Mucosa of descending colon (tissue), 3 donors: ENCODE data around the gene ELMO3. TPM values are rescaled to one million over a fixed set of nuclear protein-coding genes. Genes with fewer than 3 reads are reported as not detected.

Experiments used
- ATAC-seq: fragments of 200-7000 bp; cut with Tn5 transposase; one replicate; pipeline ENCODE4 v1.9.1; 2020; ENCODE audit warnings: mild to moderate bottlenecking, moderate library complexity
- DNase-seq, 3 donors: peaks; one replicate each; pipeline ENCODE4 v3.0.0-alpha.2; 2020
- H3K36me3 ChIP-seq: fragments of 200-600 bp; one replicate; pipeline ENCODE4 v1.8.0; 2021; ENCODE audit warnings: low read depth, mild to moderate bottlenecking
- H3K4me1 ChIP-seq: fragments of 200-600 bp; one replicate; pipeline ENCODE4 v1.8.0; 2021; ENCODE audit warnings: low read depth, mild to moderate bottlenecking
- H3K4me3 ChIP-seq: fragments of 200-600 bp; one replicate; pipeline ENCODE4 v1.8.0; 2021; ENCODE audit warnings: mild to moderate bottlenecking
- H3K9me3 ChIP-seq: fragments of 200-600 bp; one replicate; pipeline ENCODE4 v1.8.0; 2021; ENCODE audit warnings: mild to moderate bottlenecking
- intact Hi-C, 2 donors: fragments of 100-400 bp; cut with DNase I in 1 of 2; cut with micrococcal nuclease in 1 of 2; formaldehyde crosslinking; loops; one replicate each; pipeline versions ENCODE4 v1.11.0 to v1.11.1; 2022; cut with DNase I, micrococcal nuclease
- total RNA-seq, 3 donors: library from RNA; stranded (reverse); fragmentation: NEBNext Ultra II Directional in 2 of 3; extraction: Animal tissue kit (Norgen Biotek cat#: 25700) in 2 of 3; gene quantifications; one replicate each; pipeline versions ENCODE4 v1.2.1 to v1.2.4, GENCODE V29; 2021 to 2023
- TF ChIP-seq, protein P1 (sequence below): fragments of 200-600 bp; IDR thresholded peaks from one replicate; pipeline ENCODE4 v1.8.0; 2022; ENCODE audit warnings: antibody characterized with exemption, mild to moderate bottlenecking
- donor health status: DM: no; HTN: no; CAD: no; lungs with moderate emphysema.
- donor health status: DM: no; HTN: no; CAD: no.
- donor health status: DM: no; HTN: yes; CAD: no.

ELMO3 gene
- total RNA-seq, 3 donors from 2014 or later = 25.4 to 68.0 (median 42.1) TPM

DNA sequence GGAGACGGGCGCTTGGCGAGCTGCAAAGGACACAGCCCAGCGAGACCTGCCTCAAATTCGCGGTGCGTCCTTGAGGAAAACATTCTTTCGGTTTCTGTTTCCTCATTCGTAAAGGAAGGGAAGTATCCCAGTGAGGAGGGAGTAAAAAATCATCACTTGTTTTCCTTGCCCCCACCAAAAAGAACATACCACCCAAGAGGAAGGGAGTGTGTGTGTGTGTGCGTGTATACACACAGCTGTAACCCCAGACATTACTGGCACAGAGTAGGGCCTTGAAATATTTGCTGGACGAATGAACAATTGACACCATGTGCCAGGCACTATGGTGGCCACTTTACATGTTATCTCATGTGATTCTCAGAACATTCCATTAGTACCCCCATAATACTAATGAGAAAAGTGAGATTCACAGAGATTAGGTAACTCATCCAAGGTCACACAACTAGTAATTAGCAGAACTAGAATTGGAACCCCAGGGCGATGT is 13.2 kb upstream of the ELMO3 start:
- intact Hi-C loops = loop anchor here in 1 of 2 donors (10.0 kb wide), 1 partner anchor 211 kb away; no protein-coding TSS in a partner anchor
- H3K4me3 ChIP-seq = no peak overlapping the region
- no peak for ATAC-seq
- TF ChIP-seq, protein P1, sequence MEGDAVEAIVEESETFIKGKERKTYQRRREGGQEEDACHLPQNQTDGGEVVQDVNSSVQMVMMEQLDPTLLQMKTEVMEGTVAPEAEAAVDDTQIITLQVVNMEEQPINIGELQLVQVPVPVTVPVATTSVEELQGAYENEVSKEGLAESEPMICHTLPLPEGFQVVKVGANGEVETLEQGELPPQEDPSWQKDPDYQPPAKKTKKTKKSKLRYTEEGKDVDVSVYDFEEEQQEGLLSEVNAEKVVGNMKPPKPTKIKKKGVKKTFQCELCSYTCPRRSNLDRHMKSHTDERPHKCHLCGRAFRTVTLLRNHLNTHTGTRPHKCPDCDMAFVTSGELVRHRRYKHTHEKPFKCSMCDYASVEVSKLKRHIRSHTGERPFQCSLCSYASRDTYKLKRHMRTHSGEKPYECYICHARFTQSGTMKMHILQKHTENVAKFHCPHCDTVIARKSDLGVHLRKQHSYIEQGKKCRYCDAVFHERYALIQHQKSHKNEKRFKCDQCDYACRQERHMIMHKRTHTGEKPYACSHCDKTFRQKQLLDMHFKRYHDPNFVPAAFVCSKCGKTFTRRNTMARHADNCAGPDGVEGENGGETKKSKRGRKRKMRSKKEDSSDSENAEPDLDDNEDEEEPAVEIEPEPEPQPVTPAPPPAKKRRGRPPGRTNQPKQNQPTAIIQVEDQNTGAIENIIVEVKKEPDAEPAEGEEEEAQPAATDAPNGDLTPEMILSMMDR = no peak
- no peaks in the 10 kb centered on the region for H3K36me3 ChIP-seq
- no peak for DNase-seq
- no peaks in the 10 kb centered on the region for H3K9me3 ChIP-seq
- H3K4me1 ChIP-seq = peaks cover 22% of the 10 kb centered on the region

DNA sequence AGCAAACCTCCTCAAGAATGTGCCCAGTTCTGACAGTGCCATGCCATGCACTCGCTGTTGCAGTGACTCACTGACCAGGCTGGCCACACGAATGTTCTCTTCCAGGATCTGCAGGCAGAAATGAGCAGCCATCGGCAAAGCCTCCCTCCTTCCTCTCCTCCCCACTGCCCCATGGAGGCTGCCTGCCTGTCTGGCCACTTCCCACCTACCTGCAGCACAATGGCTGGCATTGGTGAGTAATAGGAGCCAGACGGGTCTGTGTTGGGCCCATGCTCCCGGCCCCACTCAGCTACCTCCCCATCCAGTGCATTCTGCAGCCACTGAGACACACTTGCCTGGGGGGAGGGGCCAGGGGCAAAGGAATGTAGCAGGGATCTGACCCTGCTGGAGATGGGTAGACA is 12.4 kb upstream of the ELMO3 start:
- TF ChIP-seq, protein P1 = no peak
- Histone ChIP-seq H3K4me3 (no peak overlapping the region), H3K36me3 (no peaks in the 10 kb centered on the region), H3K9me3 (no peaks in the 10 kb centered on the region), H3K4me1 (peaks cover 25% of the 10 kb centered on the region)
- ATAC-seq = no peak
- intact Hi-C loops = loop anchor here in 1 of 2 donors (10.0 kb wide), 1 partner anchor 212 kb away; no protein-coding TSS in a partner anchor
- no peak for DNase-seq

DNA sequence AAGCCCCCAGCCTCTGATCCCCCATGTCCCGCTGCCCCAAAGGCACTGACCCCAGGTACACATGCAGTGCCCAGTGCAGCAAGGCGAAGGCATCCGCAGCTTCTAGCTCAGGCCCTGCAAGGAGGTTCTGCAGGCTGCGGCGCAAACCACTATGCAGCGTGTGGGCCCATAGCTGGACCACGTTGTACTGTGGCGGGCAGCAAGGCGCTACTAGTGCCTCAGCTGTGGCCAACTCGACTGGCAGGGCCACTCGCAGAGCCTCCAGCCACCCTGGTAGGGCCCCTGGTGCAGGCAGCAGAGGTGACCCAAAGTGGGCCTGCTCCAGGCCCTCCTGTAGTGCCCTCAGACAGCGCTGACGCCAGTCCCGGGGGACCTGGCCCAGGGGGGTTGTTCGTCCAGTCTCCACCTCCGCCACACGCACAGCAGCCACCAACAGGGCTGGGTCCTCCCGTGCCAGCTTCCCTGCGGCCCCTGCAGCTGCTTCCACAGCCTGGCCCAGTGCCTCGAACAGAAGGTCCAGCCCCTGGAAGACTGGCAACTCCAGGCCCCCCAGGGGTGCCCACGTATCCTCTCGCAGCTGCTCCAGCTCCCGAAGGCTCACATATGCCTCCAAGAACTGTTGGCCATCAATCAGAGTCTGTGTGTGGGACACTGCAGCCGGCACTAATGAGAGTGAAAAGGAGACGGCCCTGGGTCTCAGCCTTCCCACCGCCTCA is 11.6 kb upstream of the ELMO3 start:
- Histone ChIP-seq H3K4me1 (peaks cover 28% of the 10 kb centered on the region), H3K9me3 (no peaks in the 10 kb centered on the region), H3K4me3 (no peak overlapping the region), H3K36me3 (no peaks in the 10 kb centered on the region)
- intact Hi-C loops = loop anchor here in 1 of 2 donors (10.0 kb wide), 1 partner anchor 213 kb away; no protein-coding TSS in a partner anchor
- ATAC-seq (no peak), DNase-seq (no peak)
- TF ChIP-seq, protein P1 = no peak

DNA sequence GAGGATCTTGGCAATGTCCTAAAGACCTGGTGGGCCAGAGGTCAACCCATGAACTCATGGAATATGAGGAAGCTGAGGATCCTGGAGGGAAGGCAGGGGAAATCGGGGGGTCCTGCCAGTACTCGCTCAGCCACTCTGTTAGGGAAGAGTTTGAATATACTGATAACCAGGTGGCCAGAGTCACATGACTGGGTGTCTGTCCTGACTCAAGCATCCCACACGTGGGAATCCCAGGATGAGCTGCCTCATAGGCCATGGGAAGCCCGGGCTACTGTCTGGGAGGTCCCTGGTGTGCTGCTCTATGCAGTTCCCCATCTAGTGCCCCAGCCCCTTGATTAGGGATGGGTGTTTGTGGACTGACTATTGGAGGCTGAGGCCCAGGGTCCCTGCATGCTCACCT is 10.6 kb upstream of the ELMO3 start:
- ATAC-seq (no peak), DNase-seq (no peak)
- Histone ChIP-seq H3K9me3 (no peaks in the 10 kb centered on the region), H3K36me3 (no peaks in the 10 kb centered on the region), H3K4me1 (peaks cover 33% of the 10 kb centered on the region), H3K4me3 (no peak overlapping the region)
- intact Hi-C loops = loop anchor here in 1 of 2 donors (10.0 kb wide), 1 partner anchor 214 kb away; no protein-coding TSS in a partner anchor
- TF ChIP-seq, protein P1 = no peak

DNA sequence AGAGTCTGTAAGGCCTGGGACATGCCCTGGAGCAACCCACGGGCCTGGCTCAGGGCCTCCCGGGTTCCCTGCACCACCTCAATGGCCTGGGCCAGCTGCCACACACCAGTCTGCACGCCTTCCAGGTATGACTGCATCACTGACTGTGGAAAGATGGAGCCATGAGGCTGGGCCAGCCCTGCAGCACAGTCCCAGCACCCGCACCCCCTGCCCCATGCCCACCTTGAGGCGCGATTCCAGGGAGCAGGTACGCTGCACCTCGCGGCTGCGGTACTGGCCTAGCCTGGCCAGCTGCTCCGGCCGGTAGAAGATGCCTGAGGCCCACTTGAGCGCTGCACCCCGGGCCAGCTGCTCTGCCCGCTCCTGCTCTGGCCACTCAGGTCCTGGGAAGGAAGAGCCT is 10.1 kb upstream of the ELMO3 start:
- Histone ChIP-seq H3K36me3 (no peaks in the 10 kb centered on the region), H3K4me1 (peaks cover 34% of the 10 kb centered on the region), H3K9me3 (no peaks in the 10 kb centered on the region), H3K4me3 (no peak overlapping the region)
- intact Hi-C loops = loop anchor here in 1 of 2 donors (10.0 kb wide), 1 partner anchor 214 kb away; no protein-coding TSS in a partner anchor
- TF ChIP-seq, protein P1 = no peak
- DNase-seq (no peak), ATAC-seq (no peak)
